ENCODE results near the gene EYS. TPM values are rescaled to one million over a fixed set of nuclear protein-coding genes. Genes with fewer than 3 reads are reported as not detected.

The EYS gene
- total RNA-seq, 1 experiment from 2014 or later, result not detected

DNA sequence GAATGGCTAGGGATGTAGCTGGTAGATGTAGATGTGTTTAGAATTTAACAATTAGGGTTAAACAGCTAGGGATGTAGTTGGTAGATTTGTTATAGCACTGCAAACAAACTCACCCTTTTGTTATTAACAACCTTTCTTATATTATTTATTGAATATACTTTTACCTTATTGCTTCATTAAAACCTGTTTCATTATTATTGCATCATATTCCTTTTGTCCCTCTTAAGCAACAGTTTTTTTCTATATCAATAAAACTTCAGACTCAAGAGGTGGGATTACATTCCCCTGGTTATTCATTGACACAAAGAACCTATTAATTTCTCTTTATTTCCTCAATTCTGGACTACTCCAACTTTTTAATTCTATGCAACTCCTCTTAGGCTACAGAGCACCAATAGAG lies 661.2 kb downstream of the EYS start:
- Histone ChIP-seq H3K27me3 (ENCODE audit: insufficient read depth, low read length) (no peaks in the 10 kb centered on the region), H3K4me2 (ENCODE audit: low read length) (no peak overlapping the region), H3K4me3 (replicated peaks in 1 of 2; ENCODE audit: low read depth in 1 of 2, low read length in 2 of 2) (no peak overlapping the region), H4K20me1 (ENCODE audit: insufficient read depth) (no peaks in the 10 kb centered on the region), H3K27ac (ENCODE audit: low read depth, low read length) (no peak overlapping the region), H3K36me3 (ENCODE audit: control insufficient read depth in 1 of 2, insufficient read depth in 2 of 2, low read length in 2 of 2) (no peaks in the 10 kb centered on the region), H3K9ac (ENCODE audit: low read length) (no peak overlapping the region), H3K9me3 (ENCODE audit: control insufficient read depth in 1 of 2, insufficient read depth in 1 of 2, low read depth in 1 of 2, low read length in 2 of 2) (peaks cover 10 to 19% of the 10 kb centered on the region in 2 experiments; a peak in 2 of 4 replicates), H3K4me1 (ENCODE audit: control insufficient read depth in 1 of 2, insufficient read depth in 2 of 2, low read length in 2 of 2) (no peaks in the 10 kb centered on the region), H3K79me2 (ENCODE audit: insufficient read depth, low read length) (no peaks in the 10 kb centered on the region), H3K9me2 (ENCODE audit: insufficient read depth) (no peaks in the 10 kb centered on the region), H2AFZ (ENCODE audit: low read depth, low read length, poor library complexity, severe bottlenecking) (no peak overlapping the region)
- intact Hi-C loops (cut with micrococcal nuclease), result no loop called here
- ChIA-PET CTCF (no interaction called here), RAD21 (ENCODE audit: low non-redundant PET in 1 of 2, low total read pairs in 2 of 2, uncharacterized antibody in 2 of 2, unreplicated experiment in 2 of 2) (no interaction called here), POLR2A (no interaction called here)
- TF ChIP-seq SRF (IDR thresholded peaks at IDR 0.05; ENCODE audit: low read depth) (no peak), EGR1 (IDR thresholded peaks at IDR 0.05; ENCODE audit: low read depth) (no peak), TCF7L2 (IDR thresholded peaks at IDR 0.05; ENCODE audit: borderline replicate concordance, extremely low read depth, insufficient read depth, insufficient read length) (no peak), CTCF (IDR thresholded peaks at IDR 0.05 in 2 of 3, conservative IDR thresholded peaks at IDR 0.05 in 1 of 3; ENCODE audit: borderline replicate concordance in 1 of 3, insufficient read depth in 1 of 3, low read depth in 2 of 3, low read length in 2 of 3) (no peak), POLR2A (IDR thresholded peaks at IDR 0.05; ENCODE audit: borderline replicate concordance, extremely low read depth, insufficient read depth, insufficient read length) (no peak)
- no peak for ATAC-seq
- DNase-seq (ENCODE audit: low read depth, low spot score), result no peak
- BruUV-seq (replicated peaks), result no TSS peak

DNA sequence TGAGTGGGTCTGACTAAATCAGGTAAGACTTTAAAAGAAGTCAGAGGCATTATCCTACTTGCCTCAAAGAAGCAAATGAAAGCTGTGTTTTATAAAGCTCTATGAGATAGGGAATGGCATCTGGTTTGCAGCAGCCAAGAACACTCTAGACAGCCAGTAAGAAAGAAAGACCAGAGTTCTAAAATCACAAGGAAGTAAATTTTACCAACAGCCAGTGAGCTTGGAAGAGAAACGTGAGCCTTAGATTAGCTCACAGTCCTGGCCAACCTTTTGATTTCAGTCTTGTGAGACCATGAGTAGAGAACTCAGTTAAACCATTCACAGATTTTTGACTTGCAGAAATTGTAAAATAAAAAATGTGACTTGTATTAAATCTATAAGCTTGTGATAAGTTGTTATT lies 693.0 kb downstream of the EYS start:
- ATAC-seq, result no peak
- H3K9ac ChIP-seq (ENCODE audit: low read length), result no peak overlapping the region
- intact Hi-C loops (cut with micrococcal nuclease), result no loop called here
- no peaks in the 10 kb centered on the region for H4K20me1 ChIP-seq (ENCODE audit: insufficient read depth)
- H3K27me3 ChIP-seq (ENCODE audit: insufficient read depth, low read length), result no peaks in the 10 kb centered on the region
- no peaks in the 10 kb centered on the region for H3K36me3 ChIP-seq (ENCODE audit: control insufficient read depth in 1 of 2, insufficient read depth in 2 of 2, low read length in 2 of 2)
- POLR2A ChIA-PET, result no interaction called here
- BruUV-seq (replicated peaks), result no TSS peak
- no peak for DNase-seq (ENCODE audit: low read depth, low spot score)
- H3K27ac ChIP-seq (ENCODE audit: low read depth, low read length), result no peak overlapping the region
- H3K4me3 ChIP-seq (replicated peaks in 1 of 2; ENCODE audit: low read depth in 1 of 2, low read length in 2 of 2), result no peak overlapping the region
- RAD21 ChIA-PET (ENCODE audit: low non-redundant PET in 1 of 2, low total read pairs in 2 of 2, uncharacterized antibody in 2 of 2, unreplicated experiment in 2 of 2), result no interaction called here
- H3K9me3 ChIP-seq (ENCODE audit: control insufficient read depth in 1 of 2, insufficient read depth in 1 of 2, low read depth in 1 of 2, low read length in 2 of 2), result peaks cover 5 to 9% of the 10 kb centered on the region in 2 experiments; a peak in 2 of 4 replicates
- H3K9me2 ChIP-seq (ENCODE audit: insufficient read depth), result no peaks in the 10 kb centered on the region
- TF ChIP-seq POLR2AphosphoS5 (IDR thresholded peaks at IDR 0.05; ENCODE audit: low read depth, low read length), result no peak
- H2AFZ ChIP-seq (ENCODE audit: low read depth, low read length, poor library complexity, severe bottlenecking), result no peak overlapping the region
- no peak overlapping the region for H3K4me2 ChIP-seq (ENCODE audit: low read length)
- no peaks in the 10 kb centered on the region for H3K79me2 ChIP-seq (ENCODE audit: insufficient read depth, low read length)
- CTCF ChIA-PET, result no interaction called here
- H3K4me1 ChIP-seq (ENCODE audit: control insufficient read depth in 1 of 2, insufficient read depth in 2 of 2, low read length in 2 of 2), result no peaks in the 10 kb centered on the region
